SK-N-SH (cell line): ENCODE data around the gene HARS1.

ENCODE experiments used
- EP300 ChIP-seq, 2 experiments: IDR thresholded peaks; 2 replicates each; pipeline versions ENCODE4 v1.4.0 to v1.6.1; 2012; ENCODE audit warnings: borderline replicate concordance in 1 of 2, low read depth in 1 of 2, low read length in 1 of 2
- FOSL2 ChIP-seq: IDR thresholded peaks from 2 replicates; pipeline ENCODE4 v1.4.0; 2012; ENCODE audit warnings: low read depth, mild to moderate bottlenecking, moderate library complexity, borderline replicate concordance
- NFIC ChIP-seq: IDR thresholded peaks from 2 replicates; pipeline ENCODE4 v1.4.0; 2012; ENCODE audit warnings: borderline replicate concordance
- POLR2AphosphoS5 ChIP-seq: IDR thresholded peaks from 2 replicates; pipeline ENCODE4 v1.6.1; 2012; ENCODE audit warnings: low read depth, low read length
- TF ChIP-seq, protein P1 (sequence below): fragments of 150-350 bp; IDR thresholded peaks from 2 replicates; pipeline ENCODE4 v1.6.1; 2017; ENCODE audit warnings: antibody characterized with exemption, low read length, low read depth, borderline replicate concordance

- TF ChIP-seq FOSL2 (no peak), NFIC (no peak), EP300 (IDR thresholded peaks at IDR 0.05; ENCODE audit: borderline replicate concordance in 1 of 2, low read depth in 1 of 2, low read length in 1 of 2) (no peak), POLR2AphosphoS5 (no peak)
- TF ChIP-seq, protein P1, sequence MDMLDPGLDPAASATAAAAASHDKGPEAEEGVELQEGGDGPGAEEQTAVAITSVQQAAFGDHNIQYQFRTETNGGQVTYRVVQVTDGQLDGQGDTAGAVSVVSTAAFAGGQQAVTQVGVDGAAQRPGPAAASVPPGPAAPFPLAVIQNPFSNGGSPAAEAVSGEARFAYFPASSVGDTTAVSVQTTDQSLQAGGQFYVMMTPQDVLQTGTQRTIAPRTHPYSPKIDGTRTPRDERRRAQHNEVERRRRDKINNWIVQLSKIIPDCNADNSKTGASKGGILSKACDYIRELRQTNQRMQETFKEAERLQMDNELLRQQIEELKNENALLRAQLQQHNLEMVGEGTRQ = no peak
Measured at GRCh38 chr5:140694276-140694675, 3.1 kb upstream of the HARS1 start.
